K562 (cell line): ENCODE results near the gene ZNF775. TPM values are rescaled to one million over a fixed set of nuclear protein-coding genes. Genes with fewer than 3 reads are reported as not detected.
A peak's percentile ranks its signal among the peaks of the same experiment; 100 is the strongest.

Source experiments
- ATAC-seq: fragments of 200-7000 bp; cut with Tn5 transposase; 3 replicates; pipeline ENCODE4 v1.9.1; 2020; ENCODE audit warnings: moderate library complexity
- BruUV-seq: library from RNA; stranded (reverse); fragments of 400-500 nt; replicated peaks from 2 replicates; lab custom pipeline; 2021; lab: Mats Ljungman, UMichigan
- CTCF ChIA-PET: fragments of 300-600 bp; formaldehyde crosslinking; extraction: SDS; loops from one replicate; lab custom pipeline; 2021; ENCODE audit warnings: low intra/inter-chr PET ratio; lab: Yijun Ruan, JAX
- POLR2A ChIA-PET: fragments of 300-600, 350-650 bp; sonication (Branson Sonifier 250); formaldehyde crosslinking; extraction: SDS; loops from one replicate; lab custom pipeline; 2021; ENCODE audit warnings: antibody characterized with exemption, inconsistent platforms; lab: Yijun Ruan, JAX
- DNase-seq, 4 experiments: peaks; one replicate each; pipeline versions ENCODE4 v3.0.0 to v3.0.0-alpha.2; 2011 to 2018; ENCODE audit warnings: low spot score in 3 of 4, mixed read lengths in 3 of 4; ENCODE audit errors: extremely low read depth in 1 of 4
- FAIRE-seq: peaks from 2 replicates; lab custom pipeline; 2011; peaks lifted over from hg19 to GRCh38; lab: Jason Lieb, UNC
- H2AFZ ChIP-seq: 2 replicates; pipeline ENCODE4 v1.6.0; 2011; ENCODE audit warnings: low read depth, low read length, control low read depth, inconsistent platforms
- H3K27ac ChIP-seq: fragments of 200-600 bp; 3 replicates; pipeline ENCODE4 v1.8.0; 2011; ENCODE audit warnings: low read depth, mild to moderate bottlenecking, control low read depth, inconsistent platforms, low read length, moderate library complexity, mixed read lengths; ENCODE audit errors: extremely low read depth
- H3K27me3 ChIP-seq, 2 experiments: fragments of 300-600 bp in 1 of 2; 2 replicates in 1 of 2; 3 replicates in 1 of 2; pipeline versions ENCODE4 v1.6.0 to v1.8.0; 2011; ENCODE audit warnings: inconsistent platforms in 2 of 2, low read length in 2 of 2, mild to moderate bottlenecking in 1 of 2, mixed read lengths in 1 of 2, moderate library complexity in 1 of 2; ENCODE audit not compliant: control insufficient read depth in 2 of 2, insufficient read depth in 2 of 2
- H3K36me3 ChIP-seq: fragments of 300-600 bp; 3 replicates; pipeline ENCODE4 v1.8.0; 2011; ENCODE audit warnings: mild to moderate bottlenecking, low read length, inconsistent platforms; ENCODE audit not compliant: control insufficient read depth, insufficient read depth
- H3K4me1 ChIP-seq, 2 experiments: fragments of 200-600 bp in 1 of 2; replicated peaks in 1 of 2; 2 replicates in 1 of 2; 3 replicates in 1 of 2; pipeline versions ENCODE4 v1.5.1 to v1.8.0; 2011; ENCODE audit warnings: inconsistent platforms in 2 of 2, low read length in 2 of 2, mild to moderate bottlenecking in 1 of 2, mixed read lengths in 1 of 2, moderate library complexity in 1 of 2; ENCODE audit not compliant: control insufficient read depth in 2 of 2, insufficient read depth in 2 of 2
- H3K4me2 ChIP-seq: 2 replicates; pipeline ENCODE4 v1.6.1; 2011; ENCODE audit warnings: low read length, control low read depth, inconsistent platforms, mixed read lengths; ENCODE audit not compliant: insufficient read depth
- H3K4me3 ChIP-seq: fragments of 200-600 bp; sonication (generic), shearing (Covaris generic); 2 replicates; pipeline ENCODE4 v1.5.1; 2016; ENCODE audit warnings: control low read depth, inconsistent platforms
- H3K79me2 ChIP-seq: fragments of 200-600 bp; 3 replicates; pipeline ENCODE4 v1.8.0; 2011; ENCODE audit warnings: low read length, inconsistent platforms; ENCODE audit not compliant: control insufficient read depth, insufficient read depth
- H3K9ac ChIP-seq, 2 experiments: 2 replicates each; pipeline versions ENCODE4 v1.6.0 to v1.6.1; 2011; ENCODE audit warnings: low read depth in 2 of 2, low read length in 2 of 2, control low read depth in 1 of 2, inconsistent platforms in 1 of 2, mild to moderate bottlenecking in 1 of 2, mixed read lengths in 1 of 2; ENCODE audit not compliant: insufficient read depth in 1 of 2
- H3K9me1 ChIP-seq: one replicate; pipeline ENCODE4 v1.6.0; 2011; ENCODE audit warnings: inconsistent platforms, mild to moderate bottlenecking, low read length, moderate library complexity; ENCODE audit not compliant: control insufficient read depth, insufficient read depth
- H3K9me3 ChIP-seq: replicated peaks from 2 replicates; pipeline ENCODE4 v1.5.1; 2011; ENCODE audit warnings: low read depth, low read length, inconsistent platforms; ENCODE audit not compliant: control insufficient read depth, insufficient read depth
- H4K20me1 ChIP-seq: replicated peaks from 2 replicates; pipeline ENCODE4 v1.6.1; 2011; ENCODE audit warnings: low read length, inconsistent platforms, mixed read lengths; ENCODE audit not compliant: control insufficient read depth, insufficient read depth
- DACH1 ChIP-seq: fragments of 450-650 bp; IDR thresholded peaks from 2 replicates; pipeline ENCODE4 v1.6.1; 2018; ENCODE audit not compliant: partially characterized antibody
- ETS2 ChIP-seq: IDR thresholded peaks from 2 replicates; pipeline ENCODE4 v1.6.1; 2016; ENCODE audit warnings: borderline replicate concordance, missing genetic modification characterization, mild to moderate bottlenecking, moderate library complexity, missing compliant biosample characterization; ENCODE audit not compliant: poor library complexity, severe bottlenecking
- HMBOX1 ChIP-seq: sonication (generic); IDR thresholded peaks from 2 replicates; pipeline ENCODE4 v1.6.1; 2016
- HOMEZ ChIP-seq: fragments of 250-450 bp; sonication (Bioruptor Pico); IDR thresholded peaks from 2 replicates; pipeline ENCODE4 v1.4.0; 2020; ENCODE audit warnings: mild to moderate bottlenecking, moderate library complexity
- JUN ChIP-seq, 2 experiments: sonication (generic) in 1 of 2; formaldehyde crosslinking in 1 of 2; IDR thresholded peaks; 2 replicates each; pipeline versions ENCODE4 v1.6.1 to v1.8.0; 2012 to 2022; ENCODE audit warnings: borderline replicate concordance in 2 of 2, mild to moderate bottlenecking in 2 of 2, improper control_type of control experiment in 1 of 2, low read depth in 1 of 2, low read length in 1 of 2, missing genetic modification reagents in 1 of 2
- MCM5 ChIP-seq: fragments of 450-650 bp; IDR thresholded peaks from 2 replicates; pipeline ENCODE4 v1.6.1; 2016; ENCODE audit warnings: low read depth
- MXI1 ChIP-seq: IDR thresholded peaks from 2 replicates; pipeline ENCODE4 v1.6.1; 2011; ENCODE audit warnings: low read depth, mild to moderate bottlenecking, improper control_type of control experiment, low read length
- NCOA4 ChIP-seq: fragments of 450-650 bp; IDR thresholded peaks from 2 replicates; pipeline ENCODE4 v1.6.1; 2018; ENCODE audit warnings: mild to moderate bottlenecking; ENCODE audit not compliant: partially characterized antibody
- PKNOX1 ChIP-seq: fragments of 450-650 bp; IDR thresholded peaks from 2 replicates; pipeline ENCODE4 v1.6.1; 2016
- SRF ChIP-seq, 2 experiments: fragments of 250-450, 450-650 bp in 1 of 2; sonication (Bioruptor Pico) in 1 of 2; sonication (generic) in 1 of 2; formaldehyde crosslinking; IDR thresholded peaks; 2 replicates each; pipeline versions ENCODE4 v1.5.0 to v1.5.1; 2020 to 2022; ENCODE audit warnings: mild to moderate bottlenecking in 1 of 2, missing genetic modification reagents in 1 of 2
- TEAD4 ChIP-seq, 2 experiments: sonication (generic) in 1 of 2; formaldehyde crosslinking in 1 of 2; IDR thresholded peaks; 2 replicates each; pipeline versions ENCODE4 v1.6.1 to v1.8.0; 2012 to 2022; ENCODE audit warnings: borderline replicate concordance in 1 of 2, inconsistent platforms in 1 of 2, low read length in 1 of 2, mild to moderate bottlenecking in 1 of 2, missing genetic modification reagents in 1 of 2
- TSHZ1 ChIP-seq: fragments of 250-450 bp; sonication (Bioruptor Pico); IDR thresholded peaks from 2 replicates; pipeline ENCODE4 v1.4.0; 2020; ENCODE audit warnings: mild to moderate bottlenecking, moderate library complexity
- ZNF23 ChIP-seq: fragments of 250-450 bp; sonication (Bioruptor Pico); IDR thresholded peaks from 2 replicates; pipeline ENCODE4 v1.4.0; 2020; ENCODE audit warnings: mild to moderate bottlenecking
- WGBS: fragments of 100-300 bp; shearing (Covaris generic); methylation state at CpG from one replicate; pipeline ENCODE4 v1.1.6; 2016; ENCODE audit warnings: low coverage, mixed read lengths; ENCODE audit not compliant: insufficient coverage; ENCODE audit errors: missing lambda C conversion rate; 5-methylcytosine and 5-hydroxymethylcytosine counted together
- in situ Hi-C: fragments of 300-500 bp; cut with MboI; formaldehyde crosslinking; loops from 4 replicates; pipeline ENCODE4 v1.15.0; 2018; ENCODE audit warnings: inconsistent platforms, mixed read lengths
- intact Hi-C: fragments of 100-400 bp; cut with micrococcal nuclease; formaldehyde crosslinking; loops from 2 replicates; pipeline ENCODE4 v1.14.2; 2022
- polyA plus RNA-seq, 8 experiments: library from polyadenylated mRNA; depleted of rRNA in 4 of 8; stranded (reverse) in 5 of 8; unstranded in 3 of 8; fragments of >200 nt; fragmentation: Nextera tagmentation in 2 of 8; fragmentation: Illumina TruSeq in 1 of 8; extraction: Ambion mirVana in 2 of 8; extraction: Trizol in 1 of 8; gene quantifications; 2 replicates each; pipeline versions ENCODE4 v1.2.1 to v1.2.3, GENCODE V29; 2011 to 2014; ENCODE audit warnings: inconsistent platforms in 1 of 8, missing spikeins in 1 of 8
- total RNA-seq, 7 experiments: library from RNA; depleted of rRNA in 6 of 7; stranded (reverse); fragments of >200 nt in 6 of 7; fragmentation: Illumina TruSeq in 2 of 7; extraction: Trizol in 2 of 7; gene quantifications; 2 replicates each; pipeline versions ENCODE4 v1.2.1 to v1.2.3, GENCODE V29; 2011 to 2021; ENCODE audit warnings: low replicate concordance in 1 of 7

Gene ZNF775
- total and polyA plus RNA-seq, 9 of the 15 experiments (the other 6 are each of a cell fraction or from before 2014, with no cell fraction given), result 0.04 to 18.7 (median 4.9) TPM

- TF ChIP-seq TSHZ1 (CRISPR knock-in tag) (no peak), PKNOX1 (peak; percentile 59), ZNF23 (CRISPR knock-in tag) (no peak)
Measured at GRCh38 chr7:150342121-150342408, 37.1 kb upstream of the ZNF775 start (continued).

GRCh38 chr7:150343225-150343624 lies 35.9 kb upstream of the ZNF775 start:
- no peak overlapping the region for H2AFZ ChIP-seq
- no peaks in the 10 kb centered on the region for H3K9me3 ChIP-seq
- H3K27ac ChIP-seq, result no peak overlapping the region
- FAIRE-seq, result no peak
- no peaks in the 10 kb centered on the region for H3K9me1 ChIP-seq
- peaks cover 11 to 21% of the 10 kb centered on the region in 2 experiments; a peak in 4 of 5 replicates for H3K27me3 ChIP-seq
- peaks cover 0 to 25% of the 10 kb centered on the region in 2 experiments; a peak in 3 of 5 replicates for H3K4me1 ChIP-seq
- BruUV-seq, result no TSS peak
- no peak overlapping the region for H3K9ac ChIP-seq
- ATAC-seq, result no peak
- 2% methylated on average over 2 of the region's 2 CpGs for WGBS
- intact Hi-C loops (no loop called here), in situ Hi-C loops (no loop called here)
- H3K36me3 ChIP-seq, result no peaks in the 10 kb centered on the region
- H3K4me2 ChIP-seq, result no peak overlapping the region
- ChIA-PET POLR2A (interaction anchor here (0.7 to 1.5 kb wide), 6 partner anchors 8 to 34 kb away, joined by 3 to 6 read pairs (median 4); no protein-coding TSS in a partner anchor), CTCF (no interaction called here)
- no peaks in the 10 kb centered on the region for H3K79me2 ChIP-seq
- peaks cover 5% of the 10 kb centered on the region; the same call in 1 of the 2 replicates for H4K20me1 ChIP-seq
- H3K4me3 ChIP-seq, result no peak overlapping the region
- DNase-seq, result no peak
- TF ChIP-seq SRF (CRISPR knock-in tag; IDR thresholded peaks at IDR 0.05) (no peak), HOMEZ (CRISPR knock-in tag) (no peak), HMBOX1 (no peak), ETS2 (no peak), MCM5 (no peak), TEAD4 (IDR thresholded peaks at IDR 0.05; ENCODE audit: low read length) (no peak), TEAD4 (CRISPR knock-in tag; IDR thresholded peaks at IDR 0.05; ENCODE audit: borderline replicate concordance) (no peak), MXI1 (no peak), JUN (IDR thresholded peaks at IDR 0.05; ENCODE audit: borderline replicate concordance, low read depth, low read length) (no peak), JUN (CRISPR knock-in tag; IDR thresholded peaks at IDR 0.05; ENCODE audit: borderline replicate concordance) (no peak), DACH1 (no peak), NCOA4 (no peak)
